ENCODE results near the gene BTF3.
A peak's percentile ranks its signal among the peaks of the same experiment; 100 is the strongest.
"Not testable (repeated sequence)": the region's sequence is repeated elsewhere in the genome, so short reads cannot be mapped to it uniquely, and the experiment has no call there.

BTF3 gene

DNA sequence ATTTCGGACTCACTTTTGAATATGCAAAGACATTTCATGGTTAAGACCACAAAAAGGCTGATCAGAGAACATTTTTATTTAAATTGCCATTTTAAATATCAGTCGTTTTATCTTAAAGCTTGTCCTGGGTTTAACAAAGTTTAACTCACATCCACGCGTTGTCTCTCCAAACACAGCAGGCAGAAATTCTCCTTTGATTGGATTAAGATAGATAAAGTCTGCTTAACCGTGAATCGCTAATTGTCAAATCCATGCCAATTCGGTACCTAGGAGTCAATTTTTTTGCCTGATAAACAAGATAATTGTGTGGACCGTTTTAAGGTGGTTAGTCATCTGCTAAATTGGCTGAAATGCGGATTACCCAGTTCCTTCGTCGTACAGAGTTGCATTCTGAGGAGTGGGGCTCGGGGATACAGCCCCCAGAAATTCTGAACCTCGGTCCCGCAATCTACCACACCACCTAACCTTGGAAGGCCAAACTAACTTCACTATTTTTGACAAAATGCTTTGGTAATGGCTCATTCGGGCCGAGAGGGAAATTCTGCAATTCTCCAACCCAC, 665 bp upstream of the BTF3 start:
- peaks cover 26% of the 10 kb centered on the region for H3K36me3 Mint-ChIP-seq (ENCODE audit: low read depth)
- H3K27me3 Mint-ChIP-seq (ENCODE audit: low read depth), result no peaks in the 10 kb centered on the region
- peak overlapping the region; percentile 97 to 100 (median 100) for H3K27ac Mint-ChIP-seq
- peak overlapping the region; percentile 99 to 100 (median 100) for H3K4me3 Mint-ChIP-seq
- TF ChIP-seq CTCF (IDR thresholded peaks at IDR 0.05; ENCODE audit: unreplicated experiment in 3 of 3), result no peak
- H3K9me3 Mint-ChIP-seq, result no peaks in the 10 kb centered on the region
- H3K4me1 Mint-ChIP-seq, result peaks cover 27% of the 10 kb centered on the region

DNA sequence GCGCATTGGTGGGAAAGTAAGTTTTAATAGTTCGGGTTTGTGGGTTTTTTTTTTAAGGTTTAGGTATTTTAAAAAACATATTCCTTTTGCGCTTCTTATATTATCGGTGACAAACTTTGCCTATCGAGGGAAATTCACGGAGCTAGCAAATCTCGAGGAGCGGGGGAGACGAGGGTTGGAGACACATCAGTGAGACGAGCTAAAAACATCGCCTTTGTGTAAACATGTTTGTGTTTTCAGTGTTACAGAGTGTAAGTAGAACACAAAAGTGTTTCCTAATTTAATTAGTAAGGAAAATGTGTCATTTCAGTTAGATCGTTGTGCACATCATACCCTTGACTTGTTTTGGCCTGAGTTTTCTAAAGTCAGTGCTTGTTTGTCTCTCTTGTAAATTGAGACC, 945 bp downstream of the BTF3 start:
- TF ChIP-seq CTCF (IDR thresholded peaks at IDR 0.05; ENCODE audit: unreplicated experiment in 3 of 3), result no peak
- Mint-ChIP-seq H3K27me3 (ENCODE audit: low read depth) (no peaks in the 10 kb centered on the region), H3K27ac (peak overlapping the region; percentile 97 to 100 (median 100)), H3K4me3 (peak overlapping the region; percentile 99 to 100 (median 100)), H3K36me3 (ENCODE audit: low read depth) (peaks cover 42% of the 10 kb centered on the region), H3K4me1 (peaks cover 27% of the 10 kb centered on the region), H3K9me3 (no peaks in the 10 kb centered on the region)

DNA sequence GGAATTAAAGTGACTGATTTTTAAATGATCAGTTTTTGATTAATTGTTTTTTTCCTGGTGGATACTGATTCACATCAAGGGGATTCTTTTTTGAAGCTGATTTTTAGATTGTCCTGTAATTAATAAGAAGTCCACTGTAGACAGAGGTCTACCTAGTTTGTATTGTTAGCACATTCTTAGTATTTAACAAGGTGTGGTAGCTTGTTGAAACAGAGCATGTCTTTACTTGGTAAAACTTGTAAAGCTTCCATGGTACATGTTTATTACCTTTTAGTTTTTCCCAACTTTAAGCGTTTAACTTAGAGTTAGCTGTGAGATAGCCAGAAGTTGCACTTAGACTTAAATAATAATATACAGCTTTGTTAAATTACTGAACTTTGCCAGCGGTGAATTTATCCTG, 1.5 kb downstream of the BTF3 start:
- peak overlapping the region; percentile 99 to 100 (median 100) for H3K4me3 Mint-ChIP-seq
- TF ChIP-seq CTCF (IDR thresholded peaks at IDR 0.05; ENCODE audit: unreplicated experiment in 3 of 3), result no peak

GRCh38 chr5:73501406-73501805, 3.2 kb downstream of the BTF3 start:
- Mint-ChIP-seq H3K27ac (no peak overlapping the region), H3K9me3 (no peaks in the 10 kb centered on the region), H3K36me3 (ENCODE audit: low read depth) (peaks cover 58% of the 10 kb centered on the region), H3K4me1 (peaks cover 27% of the 10 kb centered on the region), H3K27me3 (ENCODE audit: low read depth) (no peaks in the 10 kb centered on the region), H3K4me3 (peak overlapping the region; percentile 4 to 60 (median 37))
- TF ChIP-seq CTCF (IDR thresholded peaks at IDR 0.05; ENCODE audit: unreplicated experiment in 3 of 3), result no peak

More for the DNA sequence above, 1.5 kb downstream of the BTF3 start:
- Mint-ChIP-seq H3K36me3 (ENCODE audit: low read depth) (peaks cover 48% of the 10 kb centered on the region), H3K9me3 (no peaks in the 10 kb centered on the region), H3K4me1 (peaks cover 27% of the 10 kb centered on the region), H3K27me3 (ENCODE audit: low read depth) (no peaks in the 10 kb centered on the region), H3K27ac (peak overlapping the region; percentile 97 to 100 (median 100))

DNA sequence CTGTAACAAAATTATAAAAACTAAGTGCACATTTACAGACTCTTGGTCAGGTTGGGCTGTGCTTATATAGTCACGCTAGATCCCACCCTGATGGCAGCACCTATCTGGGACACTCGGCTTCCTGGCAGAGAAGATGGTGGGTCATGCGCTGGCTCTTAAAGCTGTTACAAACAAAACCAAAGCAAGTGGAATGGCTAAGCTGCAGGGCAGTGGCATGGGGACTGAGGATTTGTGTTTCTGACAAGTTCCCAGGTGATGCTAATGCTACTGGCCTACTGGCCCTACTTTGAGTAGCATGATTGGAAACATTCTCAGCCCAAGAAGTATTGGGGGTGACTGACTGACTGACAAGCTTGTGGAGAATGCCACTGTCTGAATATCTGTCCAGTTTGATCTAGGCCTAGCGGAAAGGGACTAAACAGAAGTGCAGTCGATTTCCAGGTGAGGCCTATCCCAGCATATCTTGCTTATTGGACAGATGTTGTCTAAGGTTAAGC, 8.3 kb downstream of the BTF3 start:
- no peak overlapping the region for H3K27ac Mint-ChIP-seq
- TF ChIP-seq CTCF (IDR thresholded peaks at IDR 0.05; ENCODE audit: unreplicated experiment in 3 of 3), result no peak
- H3K36me3 Mint-ChIP-seq (ENCODE audit: low read depth), result peaks cover 54% of the 10 kb centered on the region
- H3K4me3 Mint-ChIP-seq, result no peak overlapping the region
- no peaks in the 10 kb centered on the region for H3K27me3 Mint-ChIP-seq (ENCODE audit: low read depth)
- H3K9me3 Mint-ChIP-seq, result no peaks in the 10 kb centered on the region
- H3K4me1 Mint-ChIP-seq, result peaks cover 1% of the 10 kb centered on the region

DNA sequence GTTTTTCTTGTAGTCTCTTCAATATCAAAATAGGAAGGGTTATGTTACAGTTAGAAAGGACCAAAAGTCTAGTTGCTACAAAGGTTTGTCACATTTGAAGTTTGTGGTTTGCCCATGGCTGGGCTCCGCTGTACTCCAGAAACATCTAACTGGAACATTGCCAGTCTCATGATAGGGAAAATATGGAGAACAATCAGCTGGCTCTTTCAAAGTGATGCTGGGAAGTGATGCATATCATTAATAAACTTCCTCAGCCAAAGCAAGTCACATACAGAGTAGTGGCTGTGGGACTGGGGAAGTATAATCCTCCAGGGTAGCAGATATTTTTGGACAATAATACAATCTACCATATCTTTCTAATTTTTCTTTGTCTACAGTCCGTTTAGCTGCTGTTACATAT, 8.8 kb downstream of the BTF3 start:
- H3K4me3 Mint-ChIP-seq, result no peak overlapping the region
- no peaks in the 10 kb centered on the region for H3K27me3 Mint-ChIP-seq (ENCODE audit: low read depth)
- no peaks in the 10 kb centered on the region for H3K4me1 Mint-ChIP-seq
- H3K9me3 Mint-ChIP-seq, result no peaks in the 10 kb centered on the region
- peak overlapping the region in 2 of 3 experiments; percentile 27 to 35 for H3K27ac Mint-ChIP-seq
- TF ChIP-seq CTCF (IDR thresholded peaks at IDR 0.05; ENCODE audit: unreplicated experiment in 3 of 3), result no peak
- peaks cover 53% of the 10 kb centered on the region for H3K36me3 Mint-ChIP-seq (ENCODE audit: low read depth)

DNA sequence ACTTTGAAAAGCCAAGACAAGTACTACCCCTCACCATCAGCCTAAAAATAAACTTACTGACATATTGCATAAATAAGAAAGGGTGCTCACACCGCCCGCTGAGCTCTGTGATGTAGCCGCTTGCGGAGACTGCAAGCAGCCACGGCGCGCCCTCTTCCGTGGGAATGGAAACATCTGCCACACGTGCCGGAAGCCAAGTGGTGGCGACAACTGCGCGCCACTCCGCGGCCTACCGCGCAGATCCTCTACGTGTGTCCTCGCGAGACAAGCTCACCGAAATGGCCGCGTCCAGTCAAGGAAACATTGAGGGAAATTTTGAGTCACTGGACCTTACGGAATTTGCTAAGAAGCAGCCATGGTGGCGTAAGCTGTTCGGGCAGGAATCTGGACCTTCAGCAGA, 10.3 kb downstream of the BTF3 start:
- not testable (repeated sequence) for H3K27me3 Mint-ChIP-seq (ENCODE audit: low read depth); H3K27ac Mint-ChIP-seq; H3K9me3 Mint-ChIP-seq; H3K4me3 Mint-ChIP-seq; H3K4me1 Mint-ChIP-seq
- peaks cover 38% of the 10 kb centered on the region for H3K36me3 Mint-ChIP-seq (ENCODE audit: low read depth)

Measured in nephron (organoid).